Activated naive CD8-positive, alpha-beta T cell treated with anti-CD3 and anti-CD28 coated beads, Interleukin-2, amount 50 U/mL, for 24 hours (primary cell): Measurements from ENCODE around the gene ATP6V0E2.

Source experiments
- ATAC-seq: fragments of 150-1000 bp; cut with Tn5 transposase; one replicate; pipeline ENCODE4 v1.10.0; 2021
- DNase-seq: peaks from one replicate; pipeline ENCODE4 v3.0.0; 2021
- H3K27ac Mint-ChIP-seq: one replicate; pipeline ENCODE4 v1.8.0; 2021; ENCODE audit warnings: mild to moderate bottlenecking, mixed read lengths
- H3K27me3 Mint-ChIP-seq: one replicate; pipeline ENCODE4 v1.8.0; 2021; ENCODE audit warnings: mixed read lengths
- H3K36me3 Mint-ChIP-seq: one replicate; pipeline ENCODE4 v1.8.0; 2021; ENCODE audit warnings: low read depth, mixed read lengths
- H3K4me1 Mint-ChIP-seq: one replicate; pipeline ENCODE4 v1.8.0; 2021; ENCODE audit warnings: mixed read lengths
- H3K4me3 Mint-ChIP-seq: one replicate; pipeline ENCODE4 v1.8.0; 2021; ENCODE audit warnings: mild to moderate bottlenecking, moderate library complexity, mixed read lengths
- H3K9me3 Mint-ChIP-seq: one replicate; pipeline ENCODE4 v1.8.0; 2021; ENCODE audit warnings: mixed read lengths

ATP6V0E2 gene

DNA sequence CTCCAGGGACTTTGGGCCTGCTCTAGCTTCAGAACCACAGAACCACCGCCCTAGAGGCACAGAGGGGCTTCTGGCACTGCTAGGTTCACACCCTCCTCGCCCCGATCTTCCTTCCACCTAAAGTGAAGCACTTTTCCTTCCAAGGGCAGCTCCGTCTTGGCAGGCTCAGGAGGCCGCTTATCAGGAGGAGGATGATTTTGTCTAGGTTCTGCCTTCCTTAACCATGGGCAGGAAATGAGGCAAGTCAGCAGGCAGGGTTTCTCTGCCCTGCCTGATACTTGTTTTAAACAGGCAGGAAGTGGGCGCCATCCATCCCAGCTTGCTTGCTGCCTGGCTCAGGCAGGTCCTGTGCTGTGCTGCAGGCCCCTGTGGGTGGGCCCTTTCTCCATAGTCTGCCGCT lies 8.3 kb upstream of the ATP6V0E2 start:
- H3K27ac Mint-ChIP-seq: peak overlapping the region; percentile 82
- no peaks in the 10 kb centered on the region for H3K27me3 Mint-ChIP-seq
- H3K4me1 Mint-ChIP-seq: peaks cover 63% of the 10 kb centered on the region
- no peaks in the 10 kb centered on the region for H3K9me3 Mint-ChIP-seq
- peak; percentile 57 for DNase-seq
- H3K4me3 Mint-ChIP-seq: no peak overlapping the region
- peak; percentile 57 for ATAC-seq
- peaks cover 11% of the 10 kb centered on the region for H3K36me3 Mint-ChIP-seq

DNA sequence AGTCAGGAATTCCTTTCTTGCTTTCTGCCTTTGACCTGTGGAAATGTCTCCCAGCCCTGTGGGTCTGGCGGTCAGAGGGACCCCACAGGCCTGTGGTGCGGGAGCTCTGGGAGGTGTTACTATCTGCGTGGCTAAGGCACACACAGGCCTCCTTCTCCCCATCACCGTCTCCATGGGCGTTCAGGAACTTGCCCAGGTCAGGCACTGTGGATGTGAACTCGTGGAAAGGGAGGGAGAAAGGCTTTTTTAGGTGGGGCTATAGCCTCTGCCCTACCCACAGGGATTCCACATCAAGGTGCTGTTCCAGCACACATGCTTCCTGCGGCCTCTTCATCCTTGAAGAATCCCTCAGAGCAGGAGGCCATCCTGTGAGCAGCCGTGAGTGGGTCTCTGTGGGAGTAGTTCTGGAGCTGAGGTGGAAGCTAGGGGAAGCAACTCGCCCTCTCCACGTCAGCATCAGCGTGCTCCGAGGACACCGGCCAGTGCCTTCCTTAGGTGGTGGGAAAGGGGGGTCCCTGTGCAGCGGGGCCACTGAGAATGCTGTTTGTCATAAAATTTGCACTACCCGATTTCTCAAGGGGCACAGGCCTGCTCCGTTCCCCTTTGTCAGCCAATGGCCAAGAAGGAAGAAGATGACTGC lies 7.5 kb upstream of the ATP6V0E2 start:
- Mint-ChIP-seq H3K4me1 (peaks cover 71% of the 10 kb centered on the region), H3K36me3 (peaks cover 14% of the 10 kb centered on the region), H3K9me3 (no peaks in the 10 kb centered on the region), H3K27me3 (no peaks in the 10 kb centered on the region), H3K4me3 (no peak overlapping the region), H3K27ac (peak overlapping the region; percentile 82)
- ATAC-seq: no peak
- DNase-seq: no peak

DNA sequence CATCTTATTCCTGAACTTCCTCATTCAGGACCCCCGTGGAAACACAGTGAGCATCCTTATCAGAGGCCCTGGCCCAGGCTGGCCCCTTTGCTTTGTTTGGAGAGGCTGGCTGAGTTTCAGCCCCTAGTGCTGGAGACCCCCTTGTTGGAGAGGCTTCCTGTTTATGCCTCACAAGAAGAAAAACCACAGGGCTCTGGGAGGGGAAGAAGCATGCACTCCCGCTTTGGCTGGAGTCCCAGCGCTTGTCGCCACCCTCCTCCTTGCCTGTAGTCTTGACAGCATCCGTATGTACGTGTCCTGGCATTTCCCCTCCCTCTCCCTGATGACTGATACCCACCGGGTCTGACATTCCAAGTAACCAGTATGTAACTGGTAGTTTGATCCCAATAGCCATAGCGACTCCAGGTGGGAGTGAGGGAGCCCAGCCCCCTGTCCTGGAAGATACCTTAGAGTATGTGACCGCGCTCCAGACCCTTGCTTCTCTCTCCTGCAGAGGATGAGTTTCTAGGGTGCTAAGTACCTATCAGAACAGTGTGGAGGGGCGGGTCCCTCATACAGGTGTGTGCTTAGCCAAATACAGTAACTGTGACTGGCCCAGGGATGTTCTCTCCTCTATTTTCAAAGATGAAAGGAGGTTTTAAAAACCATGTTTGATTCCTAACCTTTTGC lies 6.9 kb upstream of the ATP6V0E2 start:
- Mint-ChIP-seq H3K4me1 (peaks cover 78% of the 10 kb centered on the region), H3K27me3 (no peaks in the 10 kb centered on the region), H3K36me3 (peaks cover 14% of the 10 kb centered on the region), H3K9me3 (no peaks in the 10 kb centered on the region), H3K4me3 (no peak overlapping the region), H3K27ac (peak overlapping the region; percentile 56)
- ATAC-seq: no peak
- no peak for DNase-seq

DNA sequence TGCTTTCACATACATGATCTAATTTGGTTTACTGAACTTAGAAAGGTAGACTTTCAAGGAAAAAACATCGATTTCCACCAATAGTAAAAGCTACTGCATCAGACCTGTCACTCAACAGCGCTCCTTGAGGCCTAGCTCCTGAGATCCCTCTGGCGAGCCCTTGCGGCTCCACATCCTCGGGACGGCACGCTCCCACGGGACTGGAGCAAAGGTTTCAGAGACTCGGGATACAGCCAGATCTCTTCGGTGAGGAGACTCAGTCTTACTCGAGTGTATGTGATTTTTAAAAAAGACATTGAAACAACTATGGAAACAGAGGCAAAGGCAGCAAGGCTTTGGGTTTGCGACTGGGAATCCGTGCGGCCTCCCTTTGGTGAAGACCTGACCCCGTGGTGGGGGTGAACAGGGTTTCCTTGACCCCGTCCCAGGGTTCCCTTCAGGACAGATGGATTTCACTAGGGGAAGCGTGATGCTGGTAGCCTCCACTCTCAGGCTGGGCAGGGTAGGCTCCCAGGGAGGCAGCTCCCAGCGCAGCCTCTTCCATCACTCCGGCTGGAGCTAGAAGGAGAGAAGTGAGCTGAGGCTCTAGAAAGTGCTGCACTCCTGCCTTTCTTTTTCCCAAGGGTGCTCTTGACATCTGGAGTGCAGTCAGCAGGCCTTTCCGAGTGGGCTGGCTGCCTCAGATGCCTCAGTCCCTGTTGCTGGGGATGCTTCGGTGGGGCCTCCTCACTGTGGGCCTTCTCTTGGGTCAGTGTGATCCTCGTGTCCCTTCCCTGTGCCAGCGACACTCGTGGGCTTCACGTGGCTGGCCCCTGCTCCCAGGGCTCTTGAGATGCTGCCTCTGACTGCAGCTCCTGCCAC lies 5.8 kb upstream of the ATP6V0E2 start:
- ATAC-seq: no peak
- H3K4me3 Mint-ChIP-seq: no peak overlapping the region
- peaks cover 11% of the 10 kb centered on the region for H3K36me3 Mint-ChIP-seq
- H3K27ac Mint-ChIP-seq: no peak overlapping the region
- peaks cover 87% of the 10 kb centered on the region for H3K4me1 Mint-ChIP-seq
- DNase-seq: no peak
- H3K9me3 Mint-ChIP-seq: no peaks in the 10 kb centered on the region
- H3K27me3 Mint-ChIP-seq: no peaks in the 10 kb centered on the region

DNA sequence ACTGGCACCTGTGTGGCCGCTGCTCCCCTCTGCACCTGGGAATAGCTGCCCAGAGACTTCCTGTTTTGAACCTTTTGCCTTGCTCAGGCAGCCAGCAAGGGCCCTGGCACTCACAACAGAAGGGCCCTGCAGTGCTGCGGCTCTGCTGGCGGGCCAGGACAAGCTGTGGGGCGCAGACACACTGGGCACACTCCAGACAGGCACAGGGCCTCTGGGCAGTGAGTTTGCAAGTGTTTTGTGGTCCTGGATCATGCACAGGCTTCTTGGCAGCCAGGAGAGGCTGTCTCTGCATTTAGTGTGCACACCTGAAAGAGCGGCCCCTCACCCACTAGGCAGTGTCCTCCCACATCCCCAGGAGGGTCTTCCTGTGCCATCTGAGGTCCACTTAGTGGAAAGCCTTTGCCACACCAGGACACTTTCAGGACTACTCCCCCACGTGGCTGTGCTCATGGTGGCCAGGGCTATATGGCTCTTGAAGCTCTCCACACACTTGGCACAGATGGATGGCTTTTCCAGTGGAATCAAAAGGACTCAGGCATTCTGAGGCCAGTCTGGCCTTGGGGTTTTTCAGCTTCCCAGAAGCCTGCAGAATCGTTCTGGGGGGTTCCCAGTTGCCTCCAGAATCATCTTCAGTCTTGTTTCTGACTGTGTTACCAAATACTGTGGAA lies 5.0 kb upstream of the ATP6V0E2 start:
- DNase-seq (no peak), ATAC-seq (no peak)
- Mint-ChIP-seq H3K4me1 (peaks cover 86% of the 10 kb centered on the region), H3K36me3 (peaks cover 11% of the 10 kb centered on the region), H3K27ac (peak overlapping the region; percentile 22), H3K4me3 (no peak overlapping the region), H3K27me3 (no peaks in the 10 kb centered on the region), H3K9me3 (no peaks in the 10 kb centered on the region)

DNA sequence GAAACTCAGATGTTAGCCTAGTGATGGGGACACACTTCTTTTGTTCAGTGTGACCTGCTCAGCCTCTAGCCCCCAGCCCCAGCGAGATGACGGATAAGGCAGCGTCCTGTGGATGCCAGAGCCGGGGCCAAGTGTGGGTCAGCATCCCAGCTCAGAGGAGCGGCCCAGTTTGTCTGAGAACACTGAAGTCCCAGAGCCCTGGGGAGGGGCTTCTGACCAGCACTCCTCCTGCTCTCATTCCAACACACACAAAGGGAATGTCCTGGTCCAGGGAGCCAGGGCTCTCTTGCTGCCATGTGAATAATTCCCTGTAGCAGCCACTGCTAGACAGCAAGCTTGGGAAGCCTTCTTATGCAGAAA lies 4.5 kb upstream of the ATP6V0E2 start:
- ATAC-seq (no peak), DNase-seq (no peak)
- H3K9me3 Mint-ChIP-seq: no peaks in the 10 kb centered on the region
- peaks cover 11% of the 10 kb centered on the region for H3K36me3 Mint-ChIP-seq
- peaks cover 84% of the 10 kb centered on the region for H3K4me1 Mint-ChIP-seq
- H3K27me3 Mint-ChIP-seq: no peaks in the 10 kb centered on the region
- H3K4me3 Mint-ChIP-seq: no peak overlapping the region
- H3K27ac Mint-ChIP-seq: peak overlapping the region; percentile 78

DNA sequence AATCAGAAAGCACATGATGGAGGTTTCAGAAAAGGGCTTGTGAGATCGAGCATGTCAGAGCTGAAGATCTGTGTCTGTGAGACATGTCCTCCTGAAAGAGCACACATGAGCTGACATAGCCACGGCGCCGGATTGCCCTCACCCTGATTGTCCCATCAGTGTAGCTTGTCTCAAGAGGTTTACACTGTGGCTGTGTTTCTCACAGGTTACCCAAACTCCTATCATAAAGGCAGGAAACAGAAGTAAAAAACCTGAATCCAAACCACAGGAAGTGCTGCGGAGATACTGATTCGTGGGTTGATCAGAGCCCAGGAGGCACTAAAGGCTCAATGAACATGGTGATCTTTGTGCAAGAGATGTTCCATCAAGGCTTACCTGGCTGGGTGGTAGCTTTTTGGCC lies 3.9 kb upstream of the ATP6V0E2 start:
- DNase-seq (no peak), ATAC-seq (peak; percentile 6)
- H3K36me3 Mint-ChIP-seq: peaks cover 11% of the 10 kb centered on the region
- no peaks in the 10 kb centered on the region for H3K27me3 Mint-ChIP-seq
- peak overlapping the region; percentile 78 for H3K27ac Mint-ChIP-seq
- peak overlapping the region; percentile 61 for H3K4me3 Mint-ChIP-seq
- H3K4me1 Mint-ChIP-seq: peaks cover 87% of the 10 kb centered on the region
- H3K9me3 Mint-ChIP-seq: no peaks in the 10 kb centered on the region

DNA sequence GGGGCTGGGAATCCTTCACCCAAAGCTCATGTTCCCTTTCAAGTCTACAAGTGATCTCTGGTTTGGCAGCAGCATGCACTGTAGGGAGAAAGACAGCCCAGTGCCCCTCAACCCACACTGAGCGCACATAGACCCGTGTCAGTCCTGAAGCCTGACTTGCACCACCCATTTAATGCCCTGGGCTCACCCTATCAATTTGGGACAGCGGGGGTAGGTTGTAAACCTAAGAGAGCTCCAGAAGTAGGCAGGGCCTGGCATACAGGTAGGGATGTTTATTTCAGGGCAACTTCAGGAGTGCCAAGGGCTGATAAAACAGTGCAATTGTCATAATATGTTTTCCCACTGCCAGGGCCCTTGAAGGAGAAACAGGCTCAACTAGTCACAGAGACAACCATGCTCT lies 3.5 kb upstream of the ATP6V0E2 start:
- DNase-seq: no peak
- Mint-ChIP-seq H3K36me3 (peaks cover 11% of the 10 kb centered on the region), H3K4me3 (no peak overlapping the region), H3K27ac (peak overlapping the region; percentile 78), H3K27me3 (no peaks in the 10 kb centered on the region), H3K4me1 (peaks cover 88% of the 10 kb centered on the region), H3K9me3 (no peaks in the 10 kb centered on the region)
- ATAC-seq: no peak

DNA sequence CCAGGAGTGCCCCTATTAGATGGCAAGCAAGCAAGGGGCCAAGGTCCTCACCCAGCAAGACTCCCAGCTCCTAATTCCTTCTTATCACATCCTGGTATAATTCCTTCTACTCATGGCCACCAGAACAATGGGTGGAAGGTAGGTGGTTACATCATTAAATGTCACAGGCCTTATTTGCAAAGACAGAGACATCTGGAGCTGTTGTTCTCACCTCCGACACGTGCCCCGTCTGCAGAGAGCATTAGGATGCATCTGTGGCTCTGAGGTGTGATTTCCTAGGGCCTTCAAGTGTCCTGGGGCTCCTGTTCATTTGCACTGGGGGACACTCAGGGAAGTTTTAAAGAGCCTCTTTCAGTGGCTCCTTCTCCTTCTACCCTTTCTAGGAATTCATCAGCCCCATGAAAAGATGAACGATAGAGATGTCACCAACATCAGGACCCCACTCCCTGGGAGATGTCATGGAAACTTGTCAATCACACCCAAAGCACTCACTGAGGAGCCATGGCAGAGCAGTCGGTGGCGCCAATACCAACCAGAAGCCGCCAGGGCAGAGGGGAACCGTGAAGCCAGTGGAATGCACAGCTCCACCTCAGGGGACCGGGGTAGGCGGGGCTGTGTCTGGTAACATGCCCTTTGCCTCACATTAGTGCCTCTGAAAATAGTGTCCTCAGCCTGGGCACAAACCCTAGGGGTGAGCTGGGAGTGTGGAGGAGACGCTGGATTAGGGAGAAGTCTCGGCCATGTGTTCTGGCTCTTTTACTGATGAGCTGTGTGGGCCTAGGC lies 2.9 kb upstream of the ATP6V0E2 start:
- no peaks in the 10 kb centered on the region for H3K9me3 Mint-ChIP-seq
- peaks cover 87% of the 10 kb centered on the region for H3K4me1 Mint-ChIP-seq
- peaks cover 15% of the 10 kb centered on the region for H3K36me3 Mint-ChIP-seq
- peak; percentile 52 for DNase-seq
- no peaks in the 10 kb centered on the region for H3K27me3 Mint-ChIP-seq
- peak; percentile 21 for ATAC-seq
- peak overlapping the region; percentile 72 for H3K27ac Mint-ChIP-seq
- H3K4me3 Mint-ChIP-seq: peak overlapping the region; percentile 9

DNA sequence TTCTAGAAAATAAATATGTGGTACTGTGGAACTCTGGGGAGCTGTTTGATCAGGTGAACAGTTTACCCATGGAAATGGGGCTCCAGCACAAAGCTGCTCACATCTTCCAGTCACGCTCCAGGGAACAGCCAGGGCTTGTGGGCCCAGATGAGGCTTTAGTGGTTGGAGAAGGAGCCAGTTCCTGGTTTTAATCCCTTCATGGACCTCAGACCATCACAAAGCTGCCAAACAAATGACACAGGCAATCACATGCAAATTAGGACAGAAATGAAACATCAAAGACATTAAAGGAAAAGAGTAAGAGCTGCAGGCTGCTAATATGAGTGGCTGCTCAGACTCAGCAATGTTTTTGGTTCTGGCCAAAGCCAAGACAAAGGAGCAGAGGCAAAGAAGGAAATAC lies 2.2 kb upstream of the ATP6V0E2 start:
- Mint-ChIP-seq H3K36me3 (peaks cover 15% of the 10 kb centered on the region), H3K27me3 (no peaks in the 10 kb centered on the region), H3K27ac (peak overlapping the region; percentile 72), H3K4me1 (peaks cover 80% of the 10 kb centered on the region), H3K4me3 (peak overlapping the region; percentile 68), H3K9me3 (no peaks in the 10 kb centered on the region)
- ATAC-seq (no peak), DNase-seq (no peak)

DNA sequence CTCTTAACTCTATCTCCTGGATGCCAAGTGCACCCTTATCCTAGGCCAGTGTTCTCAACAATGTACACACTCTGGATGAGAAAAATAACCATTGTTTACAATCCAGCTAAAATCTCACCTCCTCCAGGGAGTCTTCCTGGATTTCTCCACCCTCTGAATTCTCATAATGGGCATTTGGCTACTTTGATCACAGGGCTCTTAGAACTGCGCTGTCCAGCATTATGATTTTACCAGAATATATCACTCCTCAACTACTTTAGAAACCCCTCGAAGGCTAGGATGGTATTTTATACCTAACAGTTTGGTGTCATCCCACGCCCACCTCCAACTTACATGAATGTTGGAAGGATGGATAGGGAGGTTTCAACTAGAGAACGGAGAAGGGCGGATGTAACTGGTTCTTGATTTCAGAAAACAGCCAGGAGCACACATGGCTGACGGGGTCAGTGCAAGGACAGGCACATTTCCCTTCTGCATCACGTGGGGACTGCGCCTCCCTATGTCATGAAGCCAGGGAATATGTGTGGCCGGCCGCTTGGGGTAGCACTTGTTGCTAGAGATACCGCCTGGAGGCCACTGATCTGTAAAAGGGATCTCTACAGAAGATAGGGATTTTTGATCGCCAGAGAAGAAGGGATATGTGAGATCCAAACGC lies 1.2 kb upstream of the ATP6V0E2 start:
- peak; percentile 50 for DNase-seq
- H3K4me3 Mint-ChIP-seq: peak overlapping the region; percentile 90
- peaks cover 73% of the 10 kb centered on the region for H3K4me1 Mint-ChIP-seq

DNA sequence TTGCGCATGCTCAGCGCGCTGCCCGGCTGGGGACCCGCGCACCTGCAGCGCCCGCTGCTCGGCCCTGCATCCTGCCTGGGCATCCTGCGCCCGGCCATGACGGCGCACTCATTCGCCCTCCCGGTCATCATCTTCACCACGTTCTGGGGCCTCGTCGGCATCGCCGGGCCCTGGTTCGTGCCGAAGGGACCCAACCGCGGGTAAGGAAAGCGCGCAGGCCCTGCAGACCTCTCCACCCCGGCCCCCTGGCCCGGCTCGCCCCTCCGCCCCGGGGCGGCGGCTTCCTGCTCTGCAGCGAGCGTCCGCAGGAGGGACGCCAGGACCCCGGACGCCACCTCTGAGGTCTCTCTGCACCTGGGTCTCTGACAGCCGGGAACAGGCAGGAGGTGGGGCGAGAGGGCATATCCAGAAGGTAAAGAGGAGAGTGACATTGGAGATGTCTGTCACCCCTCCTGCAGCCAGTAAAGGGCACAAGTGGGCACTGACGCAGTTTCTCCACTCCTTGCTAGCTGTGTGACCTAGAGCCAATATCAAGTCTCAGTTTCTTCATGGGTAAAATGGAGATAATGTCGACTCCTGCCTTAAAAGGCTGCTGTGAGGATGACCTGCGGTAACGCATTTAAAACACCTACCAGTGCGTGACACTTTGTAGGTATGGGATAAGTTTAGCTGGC lies 338 bp downstream of the ATP6V0E2 start:
- ATAC-seq (peak; percentile 20), DNase-seq (no peak)
- Mint-ChIP-seq H3K36me3 (peaks cover 21% of the 10 kb centered on the region), H3K9me3 (no peaks in the 10 kb centered on the region), H3K27ac (peak overlapping the region; percentile 49), H3K4me3 (peak overlapping the region; percentile 90), H3K27me3 (no peaks in the 10 kb centered on the region), H3K4me1 (peaks cover 68% of the 10 kb centered on the region)

More for the DNA sequence above, 1.2 kb upstream of the ATP6V0E2 start:
- Mint-ChIP-seq H3K27ac (peak overlapping the region; percentile 91), H3K9me3 (no peaks in the 10 kb centered on the region), H3K27me3 (no peaks in the 10 kb centered on the region), H3K36me3 (peaks cover 20% of the 10 kb centered on the region)
- ATAC-seq: no peak

DNA sequence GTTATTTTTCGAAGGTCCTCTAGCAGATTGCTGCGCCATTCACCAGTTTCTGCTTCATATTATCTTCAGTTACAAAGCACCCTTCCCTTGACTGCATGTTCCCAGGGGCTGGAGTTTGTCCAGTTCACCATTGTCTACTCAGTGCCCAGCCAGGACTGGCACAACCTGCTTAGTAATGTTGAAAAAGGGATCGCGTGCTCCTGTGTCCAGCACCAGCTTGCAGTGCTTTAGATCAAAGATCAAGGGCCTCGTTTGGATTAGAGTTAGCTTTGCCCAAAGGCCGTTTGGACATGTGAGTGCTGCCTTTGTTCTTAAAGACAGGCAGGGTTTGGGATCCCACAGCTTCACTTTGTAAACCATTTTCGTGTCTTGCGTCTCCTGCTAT lies 867 bp downstream of the ATP6V0E2 start:
- DNase-seq (no peak), ATAC-seq (no peak)
- H3K4me1 Mint-ChIP-seq: peaks cover 63% of the 10 kb centered on the region
- H3K27me3 Mint-ChIP-seq: no peaks in the 10 kb centered on the region
- peak overlapping the region; percentile 49 for H3K27ac Mint-ChIP-seq
- peak overlapping the region; percentile 90 for H3K4me3 Mint-ChIP-seq
- no peaks in the 10 kb centered on the region for H3K9me3 Mint-ChIP-seq
- H3K36me3 Mint-ChIP-seq: peaks cover 19% of the 10 kb centered on the region
